GM13976 (cell line): ENCODE measurements around the gene CBFA2T2.
"Not testable (repeated sequence)": the region's sequence is repeated elsewhere in the genome, so short reads cannot be mapped to it uniquely, and the experiment has no call there.

Experiments used
- DNase-seq: peaks from one replicate; pipeline ENCODE4 v3.0.0; 2012; ENCODE audit warnings: low spot score
- in situ Hi-C: fragments of 300-500 bp; cut with MboI; formaldehyde crosslinking; loops from one replicate; pipeline ENCODE4 v1.12.0; 2022; ENCODE audit warnings: low sequenced_read_pairs, mixed read lengths, inconsistent platforms; ENCODE audit not compliant: unreplicated experiment
- TF ChIP-seq, protein P1 (sequence below): IDR thresholded peaks from 2 replicates; pipeline ENCODE4 v1.5.1; 2012; ENCODE audit warnings: borderline replicate concordance, mild to moderate bottlenecking; ENCODE audit not compliant: insufficient read depth; ENCODE audit errors: extremely low read depth, missing control alignments, control extremely low read depth

CBFA2T2 gene

DNA sequence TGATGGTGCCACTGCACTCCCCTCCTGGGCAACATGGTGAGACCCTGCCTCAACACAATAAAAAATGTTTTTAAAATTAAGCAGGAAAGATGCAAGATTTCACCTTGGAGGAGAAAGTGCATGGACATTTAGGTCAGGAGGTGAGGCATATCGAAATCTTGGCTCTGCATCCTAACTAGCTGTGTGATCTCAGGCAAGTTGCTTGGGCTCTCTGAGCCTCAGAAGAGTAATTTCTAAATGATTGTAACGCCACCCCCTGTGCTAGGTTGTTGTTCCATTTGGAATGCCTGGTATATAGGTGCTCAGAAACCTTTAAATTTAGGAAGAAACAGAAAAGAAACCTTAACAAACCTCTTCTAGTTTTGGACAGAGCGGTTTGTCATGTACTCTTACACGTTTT, 136.3 kb downstream of the CBFA2T2 start:
- DNase-seq, result no peak
- TF ChIP-seq, protein P1, sequence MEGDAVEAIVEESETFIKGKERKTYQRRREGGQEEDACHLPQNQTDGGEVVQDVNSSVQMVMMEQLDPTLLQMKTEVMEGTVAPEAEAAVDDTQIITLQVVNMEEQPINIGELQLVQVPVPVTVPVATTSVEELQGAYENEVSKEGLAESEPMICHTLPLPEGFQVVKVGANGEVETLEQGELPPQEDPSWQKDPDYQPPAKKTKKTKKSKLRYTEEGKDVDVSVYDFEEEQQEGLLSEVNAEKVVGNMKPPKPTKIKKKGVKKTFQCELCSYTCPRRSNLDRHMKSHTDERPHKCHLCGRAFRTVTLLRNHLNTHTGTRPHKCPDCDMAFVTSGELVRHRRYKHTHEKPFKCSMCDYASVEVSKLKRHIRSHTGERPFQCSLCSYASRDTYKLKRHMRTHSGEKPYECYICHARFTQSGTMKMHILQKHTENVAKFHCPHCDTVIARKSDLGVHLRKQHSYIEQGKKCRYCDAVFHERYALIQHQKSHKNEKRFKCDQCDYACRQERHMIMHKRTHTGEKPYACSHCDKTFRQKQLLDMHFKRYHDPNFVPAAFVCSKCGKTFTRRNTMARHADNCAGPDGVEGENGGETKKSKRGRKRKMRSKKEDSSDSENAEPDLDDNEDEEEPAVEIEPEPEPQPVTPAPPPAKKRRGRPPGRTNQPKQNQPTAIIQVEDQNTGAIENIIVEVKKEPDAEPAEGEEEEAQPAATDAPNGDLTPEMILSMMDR, result no peak
- in situ Hi-C loops, result no loop called here

DNA sequence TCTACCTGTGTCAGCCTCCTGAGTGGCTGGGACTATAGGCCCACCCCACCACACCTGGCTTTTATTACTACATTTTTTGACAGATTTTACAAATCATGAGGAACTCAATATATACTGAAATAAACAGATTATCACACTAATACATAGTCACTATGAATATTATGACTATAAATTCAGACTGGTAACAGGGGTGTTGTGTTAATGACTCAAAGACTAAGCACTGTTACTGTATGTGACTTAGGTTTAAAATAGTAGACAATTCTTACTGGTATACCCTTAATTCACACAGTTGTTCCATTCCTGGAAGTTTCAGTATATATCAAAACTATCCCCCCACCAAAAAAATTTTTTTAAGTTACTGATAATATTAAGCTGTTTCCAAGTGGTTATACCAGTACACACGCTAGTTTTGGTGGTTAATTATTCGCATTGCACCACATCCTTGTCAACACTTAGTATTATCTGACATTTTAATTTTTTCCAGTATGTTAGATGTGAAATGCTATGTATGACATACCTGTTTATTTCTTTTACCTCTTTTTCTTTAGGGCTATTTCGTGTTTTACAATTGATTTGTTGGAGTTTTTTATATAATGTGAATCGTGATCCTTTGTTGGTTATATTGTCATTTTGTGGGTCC, 137.8 kb downstream of the CBFA2T2 start:
- DNase-seq, result no peak
- in situ Hi-C loops, result no loop called here
- TF ChIP-seq, protein P1, result no peak

DNA sequence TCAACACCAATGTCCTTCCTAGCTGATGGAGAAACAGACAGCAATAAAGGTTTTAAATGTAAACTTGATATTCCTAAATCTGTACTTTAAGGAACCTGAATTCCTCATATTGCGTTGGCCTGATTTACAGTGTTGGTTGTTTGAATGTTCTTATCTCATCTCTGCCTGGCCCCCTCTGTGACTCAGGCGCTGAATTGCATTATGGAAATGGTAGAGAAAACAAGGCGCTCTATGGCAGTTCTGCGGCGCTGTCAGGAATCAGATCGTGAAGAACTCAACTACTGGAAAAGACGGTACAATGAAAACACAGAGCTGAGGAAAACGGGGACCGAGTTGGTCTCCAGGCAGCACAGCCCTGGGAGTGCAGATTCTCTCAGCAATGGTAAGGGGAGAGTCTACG, 139.6 kb downstream of the CBFA2T2 start:
- in situ Hi-C loops, result no loop called here
- TF ChIP-seq, protein P1, result no peak

DNA sequence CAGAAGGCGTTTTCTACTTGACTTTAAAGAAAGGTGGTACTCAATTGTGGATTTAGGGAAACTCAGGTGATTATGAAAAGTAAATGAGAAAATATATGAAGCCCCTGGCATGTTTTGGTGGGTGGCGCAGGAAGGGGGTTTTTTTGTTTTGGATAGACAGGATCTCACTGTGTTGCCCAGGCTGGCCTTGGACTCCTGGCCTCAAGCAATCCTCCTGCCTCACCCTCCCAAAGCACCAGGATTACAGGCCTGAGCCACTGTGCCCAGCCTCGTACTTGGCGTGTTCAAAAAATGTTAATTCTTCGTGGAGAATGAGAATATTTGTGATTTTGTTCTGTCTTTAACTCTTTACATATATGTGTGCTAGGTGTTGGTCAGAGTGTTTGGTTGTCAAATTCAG, 140.1 kb downstream of the CBFA2T2 start:
- TF ChIP-seq, protein P1, result no peak
- in situ Hi-C loops, result no loop called here
- DNase-seq, result no peak

More for the DNA sequence above, 139.6 kb downstream of the CBFA2T2 start:
- no peak for DNase-seq

DNA sequence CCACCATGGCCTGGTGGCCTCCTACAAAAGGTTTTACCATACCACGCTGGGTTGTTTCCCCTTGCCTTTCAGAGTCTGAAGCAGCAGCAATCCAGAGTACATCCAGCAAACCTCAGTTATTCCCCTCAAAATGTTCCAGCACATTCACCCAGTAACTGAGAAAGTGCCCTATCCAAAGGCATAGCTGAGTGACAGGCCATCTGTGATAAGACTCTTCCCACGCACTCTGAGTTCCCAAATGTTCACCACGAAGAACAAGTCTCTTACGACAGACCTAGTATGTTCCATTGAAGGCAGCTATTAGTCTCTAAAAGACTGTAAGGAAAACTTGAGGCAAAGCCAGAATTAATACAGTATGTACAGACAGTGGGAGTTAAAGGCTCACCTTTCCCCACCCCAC, 140.6 kb downstream of the CBFA2T2 start:
- DNase-seq, result no peak
- TF ChIP-seq, protein P1, result no peak
- in situ Hi-C loops, result no loop called here

DNA sequence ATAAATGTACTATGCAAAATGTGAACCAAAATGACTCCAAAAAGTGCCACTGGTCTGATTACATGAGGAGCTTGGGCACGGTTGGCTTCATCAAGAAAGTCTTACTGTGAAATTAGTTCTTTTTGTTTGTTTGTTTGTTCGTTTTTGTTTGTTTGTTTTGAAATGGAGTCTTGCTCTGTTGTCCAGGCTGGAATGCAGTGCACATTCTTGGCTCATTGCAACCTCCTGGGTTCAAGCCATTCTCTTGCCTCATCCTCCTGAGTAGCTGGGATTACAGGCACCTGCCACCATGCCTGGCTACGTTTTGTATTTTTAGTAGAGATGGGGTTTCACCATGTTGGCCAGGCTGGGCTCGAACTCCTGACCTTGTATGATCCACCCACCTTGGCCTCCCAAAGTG, 142.0 kb downstream of the CBFA2T2 start:
- DNase-seq, in situ Hi-C loops: not testable (repeated sequence)

DNA sequence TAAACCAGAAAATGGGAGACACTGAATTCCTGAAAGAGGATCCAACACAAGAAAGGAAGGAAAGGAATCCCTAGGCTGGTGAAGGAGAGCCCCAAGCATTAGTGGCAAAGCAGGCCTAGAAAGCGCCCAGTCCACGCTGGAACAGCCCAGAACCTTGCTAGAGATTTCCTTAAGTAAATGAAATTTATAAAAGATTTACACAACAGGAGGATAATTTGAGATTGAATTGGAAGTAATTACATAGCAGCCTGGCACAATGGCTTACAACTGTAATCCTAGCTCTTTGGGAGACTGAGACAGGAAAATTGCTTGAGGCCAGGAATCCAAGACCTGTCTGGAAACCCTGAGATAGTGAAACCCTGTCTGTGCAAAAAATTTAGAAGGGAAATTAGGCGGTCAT, 145.4 kb downstream of the CBFA2T2 start:
- in situ Hi-C loops, result no loop called here
- DNase-seq, result no peak

More for the DNA sequence above, 145.4 kb downstream of the CBFA2T2 start:
- TF ChIP-seq, protein P1, result no peak
